Right forelimb (tissue), 1 donor: ENCODE data around the gene NDNF.

ENCODE experiments used
- DNase-seq: peaks from one replicate; pipeline ENCODE4 v3.0.0-alpha.2; 2018

NDNF gene

GRCh38 chr4:121070696-121071639 is 1.4 kb downstream of the NDNF start:
- peak; percentile 80 for DNase-seq

- no peak for DNase-seq
These were observed 2.1 kb downstream of the NDNF start for GRCh38 chr4:121070274-121070673.

DNA sequence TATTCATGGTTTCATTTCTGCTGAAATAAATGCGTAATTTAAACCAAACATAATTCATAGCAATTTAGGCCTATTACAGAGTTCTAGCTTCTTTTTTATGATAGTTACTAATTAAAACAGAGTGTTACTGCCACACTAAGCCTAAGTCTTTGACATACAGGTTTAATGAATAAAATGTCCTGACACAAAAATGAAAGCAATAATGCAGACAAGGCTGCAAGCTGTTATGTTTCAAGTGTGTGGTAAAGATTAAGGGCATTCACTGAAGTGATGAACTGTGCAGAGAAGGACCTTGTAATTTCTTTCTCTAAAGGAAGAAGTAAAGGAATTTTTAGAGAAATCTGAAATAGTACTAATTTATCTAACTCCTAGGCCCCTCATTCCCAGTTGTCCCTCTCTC is 2.9 kb downstream of the NDNF start:
- no peak for DNase-seq

GRCh38 chr4:121064482-121064881 is 7.9 kb downstream of the NDNF start:
- DNase-seq, result no peak

DNA sequence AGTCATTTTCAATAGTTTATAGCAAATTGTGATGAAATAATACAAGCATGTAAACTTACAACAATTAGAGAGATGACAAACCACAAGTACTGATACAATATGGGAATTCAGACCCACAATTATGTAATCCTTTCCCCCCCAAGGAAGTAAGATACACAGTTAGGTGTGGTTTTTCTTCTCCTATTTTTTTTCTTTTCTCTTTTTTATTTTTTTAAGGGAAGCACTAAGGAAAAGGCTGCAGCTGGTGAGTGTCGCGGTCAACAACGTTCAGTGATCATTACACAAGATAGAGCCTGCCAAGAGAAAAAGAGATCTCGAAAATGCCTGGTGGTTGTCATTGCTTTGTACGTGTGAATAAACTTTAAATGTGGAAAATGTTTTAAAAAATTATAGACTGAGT is 9.8 kb downstream of the NDNF start:
- no peak for DNase-seq

- DNase-seq, result no peak
These were observed 10.5 kb downstream of the NDNF start for GRCh38 chr4:121061861-121062260.

DNA sequence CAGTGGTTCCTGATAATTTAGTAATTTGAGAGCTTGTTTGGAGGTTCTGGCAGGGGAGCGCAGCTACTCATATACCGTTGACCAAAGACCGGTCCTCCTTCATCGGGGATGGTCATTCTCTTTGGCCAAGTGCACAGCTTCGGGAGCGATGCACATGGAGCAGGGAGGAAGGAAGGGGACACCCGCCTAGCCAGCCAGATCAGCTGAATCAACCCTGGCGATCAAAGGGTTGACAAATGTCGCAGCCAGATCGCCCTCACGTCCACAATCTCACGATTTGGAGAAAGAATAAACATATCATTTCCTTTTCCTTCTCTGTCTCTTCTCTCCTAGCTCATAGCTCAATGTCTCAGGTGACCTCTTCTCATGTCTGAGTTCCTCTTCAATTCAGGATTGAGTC is 11.1 kb downstream of the NDNF start:
- DNase-seq, result no peak

GRCh38 chr4:121057466-121057922 is 14.8 kb downstream of the NDNF start:
- DNase-seq, result no peak

DNA sequence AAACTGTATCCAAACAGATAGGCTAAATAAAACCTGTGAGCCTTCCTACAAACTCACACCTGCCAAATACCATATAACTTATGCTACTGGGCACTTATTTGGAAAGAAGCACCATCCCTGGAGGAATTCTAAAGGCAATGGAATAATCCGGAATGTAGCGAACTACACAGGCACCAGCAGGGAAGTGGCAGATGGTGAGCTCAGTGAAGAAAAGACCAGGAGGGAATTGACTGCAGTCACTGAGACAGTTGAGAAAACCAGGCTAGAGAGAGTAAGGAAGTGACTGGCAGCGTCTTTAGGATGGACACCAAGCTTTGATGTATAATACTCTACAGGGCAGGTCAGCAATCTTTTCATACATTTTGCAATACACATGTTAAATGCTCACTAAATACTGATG is 16.3 kb downstream of the NDNF start:
- no peak for DNase-seq

GRCh38 chr4:121054373-121054772 is 18.0 kb downstream of the NDNF start:
- DNase-seq, result no peak

DNA sequence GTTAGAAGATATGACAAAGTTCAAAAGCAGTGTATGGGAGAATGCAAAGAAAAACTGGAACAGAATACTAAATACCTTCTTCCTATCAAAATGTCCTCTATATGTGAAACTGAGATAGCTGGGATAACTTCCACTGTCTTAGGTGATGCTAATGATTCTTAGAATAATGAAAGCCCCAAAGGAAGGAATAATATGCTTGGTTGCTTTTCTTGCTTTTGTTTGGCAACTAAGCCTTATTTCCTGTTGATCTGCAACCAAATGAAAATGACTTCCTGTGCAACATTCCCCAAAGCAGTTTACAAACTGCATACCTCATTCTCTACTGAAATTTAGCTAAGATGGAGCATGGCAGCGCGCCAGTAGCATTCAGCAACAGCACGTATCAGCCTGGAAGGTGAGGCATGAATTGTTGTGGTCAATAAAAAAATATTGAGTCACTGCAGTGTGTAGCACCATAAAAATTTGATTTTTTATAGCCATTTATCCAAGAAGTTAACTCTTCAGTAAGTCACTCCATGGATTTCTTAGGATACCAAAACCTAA is 18.7 kb downstream of the NDNF start:
- DNase-seq, result no peak

GRCh38 chr4:121050300-121050699 is 22.0 kb downstream of the NDNF start:
- no peak for DNase-seq

GRCh38 chr4:121049072-121049599 is 23.2 kb downstream of the NDNF start:
- DNase-seq, result no peak

GRCh38 chr4:121048165-121048564 is 24.2 kb downstream of the NDNF start:
- no peak for DNase-seq

DNA sequence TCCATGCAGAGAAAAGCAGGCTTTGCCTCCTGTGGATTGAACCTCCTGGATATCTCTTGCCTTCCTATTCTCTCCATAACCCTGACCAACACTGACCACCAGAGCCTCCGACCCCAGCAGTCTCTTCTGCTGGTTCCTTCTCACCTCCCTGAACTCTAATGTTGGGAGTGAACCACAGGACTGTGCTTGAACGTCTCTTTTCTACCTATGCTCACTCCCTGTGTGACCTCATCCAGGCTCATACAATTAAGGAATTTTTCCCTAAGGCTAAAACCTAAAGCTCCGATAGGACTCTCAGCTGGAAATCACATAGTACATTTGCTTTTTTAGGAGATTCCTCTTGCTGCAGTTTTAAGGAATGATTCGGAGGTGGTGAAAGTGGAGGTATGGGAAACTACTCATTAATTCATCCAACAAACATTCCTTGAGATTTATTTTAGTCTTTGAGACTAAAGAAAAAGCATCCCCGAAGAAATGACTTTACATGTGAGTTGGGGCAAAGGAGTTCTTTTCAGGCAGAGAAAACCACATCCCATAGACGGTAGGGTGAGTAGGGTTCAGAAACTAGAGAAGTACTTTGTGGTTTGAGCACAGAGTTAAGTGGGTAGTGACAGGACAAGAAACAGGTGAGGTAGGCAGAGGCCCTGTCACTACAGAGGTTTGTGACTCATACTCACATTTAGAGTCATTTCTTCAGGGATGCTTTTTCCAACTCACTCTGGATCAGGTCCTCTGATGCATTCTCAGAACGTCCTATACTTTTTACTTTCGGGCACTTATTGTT is 30.8 kb downstream of the NDNF start:
- no peak for DNase-seq

GRCh38 chr4:121034017-121034416 is 38.3 kb downstream of the NDNF start:
- no peak for DNase-seq

- no peak for DNase-seq
These were observed 41.6 kb downstream of the NDNF start for GRCh38 chr4:121030711-121031110.

- no peak for DNase-seq
These were observed 42.2 kb downstream of the NDNF start for GRCh38 chr4:121030131-121030530.

DNA sequence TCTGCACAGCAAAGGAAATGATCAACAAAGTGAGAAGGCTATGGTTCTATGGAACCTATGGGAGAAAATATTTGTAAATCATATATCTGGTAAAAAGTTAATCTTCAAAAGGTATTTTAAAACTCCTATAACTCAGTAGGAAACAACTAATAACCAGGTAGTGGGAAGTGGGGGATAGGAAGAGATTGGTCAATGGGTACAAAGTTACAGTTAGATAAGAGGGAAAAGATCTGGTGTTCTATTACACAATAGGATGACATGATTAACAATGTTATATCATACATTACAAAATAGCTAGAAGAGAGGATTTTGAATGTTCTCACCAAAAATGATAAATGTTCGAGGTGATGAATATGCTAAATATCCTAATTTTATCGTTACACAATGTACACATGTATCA is 46.3 kb downstream of the NDNF start:
- no peak for DNase-seq

DNA sequence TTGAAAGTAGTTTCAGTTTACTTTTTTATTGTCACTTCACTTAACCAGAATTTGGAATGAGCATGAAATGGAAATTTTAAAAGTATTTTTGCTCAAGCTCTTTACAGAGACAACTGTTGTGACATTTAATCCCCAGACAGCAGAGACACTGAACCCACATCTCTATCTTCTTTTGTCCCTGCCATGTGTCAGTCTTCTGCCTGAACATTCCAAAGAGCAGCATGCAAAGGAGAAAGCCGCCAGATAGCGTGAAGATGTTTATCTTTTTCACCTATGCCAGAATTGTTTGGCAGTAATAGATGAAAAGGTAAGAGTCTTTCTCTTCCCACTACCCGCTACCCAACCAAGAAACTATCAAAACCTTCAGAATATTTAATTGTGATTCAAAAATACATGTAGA is 46.8 kb downstream of the NDNF start:
- no peak for DNase-seq

GRCh38 chr4:121018543-121018942 is 53.8 kb downstream of the NDNF start:
- DNase-seq, result no peak

- DNase-seq, result no peak
These were observed 55.7 kb downstream of the NDNF start for GRCh38 chr4:121016611-121017010.

DNA sequence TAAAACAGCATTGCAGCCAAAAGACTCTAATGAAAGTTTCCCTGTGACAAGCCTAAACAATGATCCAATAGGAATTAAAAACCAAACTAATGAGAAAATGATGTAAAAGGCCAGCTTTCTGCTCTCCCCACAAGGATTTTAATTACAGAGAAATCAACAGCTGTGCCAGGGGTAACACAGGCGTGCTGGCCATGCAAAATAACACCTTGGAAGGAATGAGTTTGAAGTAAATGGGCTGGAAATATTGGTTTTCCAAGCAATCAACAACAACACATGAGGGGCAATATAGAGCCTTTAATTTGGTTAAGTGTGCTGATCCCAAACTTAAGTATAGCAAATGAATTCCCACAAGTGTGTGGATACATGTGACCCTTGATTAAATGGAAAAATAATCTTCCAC is 56.9 kb downstream of the NDNF start:
- DNase-seq, result no peak
